Activated T-cell treated with anti-CD3 and anti-CD28 coated beads, Interleukin-2, amount 50 U/mL, for 72 hours (primary cell): ENCODE results near the gene OR2AJ1. TPM values are rescaled to one million over a fixed set of nuclear protein-coding genes. Genes with fewer than 3 reads are reported as not detected.

Experiments used
- total RNA-seq, 2 donors: library from RNA; stranded (reverse); gene quantifications; one replicate each; pipeline ENCODE4 v1.2.3, GENCODE V29; 2022

OR2AJ1 gene
- total RNA-seq, 2 donors from 2014 or later: not detected

Other genes starting within 250 kb of the OR2AJ1 start
- gene OR13G1, start 245.2 kb upstream of the OR2AJ1 start, total RNA-seq: not detected
- not detected for gene OR6F1, start 208.2 kb upstream of the OR2AJ1 start, total RNA-seq
- not detected for gene OR14K1, start 186.3 kb upstream of the OR2AJ1 start, total RNA-seq
- gene OR14A2, start 176.7 kb upstream of the OR2AJ1 start, total RNA-seq: not detected
- not detected for gene OR1C1, start 164.3 kb upstream of the OR2AJ1 start, total RNA-seq
- not detected for gene OR14A16, start 100.8 kb upstream of the OR2AJ1 start, total RNA-seq
- not detected for gene OR11L1, start 83.0 kb upstream of the OR2AJ1 start, total RNA-seq
- gene TRIM58, start 67.7 kb upstream of the OR2AJ1 start, total RNA-seq: under 1 TPM; 0.21 to 0.24 TPM
- gene OR2W3, start 29.3 kb upstream of the OR2AJ1 start, total RNA-seq: not detected
- gene OR2T8, start 4.6 kb upstream of the OR2AJ1 start, total RNA-seq: not detected
- gene OR2L8, start 24.0 kb downstream of the OR2AJ1 start, total RNA-seq: not detected
- under 1 TPM in 1 of 2 donors, not detected in 1; 0.35 TPM for gene OR2AK2, start 40.3 kb downstream of the OR2AJ1 start, total RNA-seq
- under 1 TPM in 1 of 2 donors, not detected in 1; 0.16 TPM for gene OR2L5, start 88.8 kb downstream of the OR2AJ1 start, total RNA-seq
- under 1 TPM; 0.12 to 0.29 TPM for gene OR2L2, start 105.2 kb downstream of the OR2AJ1 start, total RNA-seq
- under 1 TPM in 1 of 2 donors, not detected in 1; 0.07 TPM for gene OR2L3, start 121.9 kb downstream of the OR2AJ1 start, total RNA-seq
- gene OR2L13, start 170.3 kb downstream of the OR2AJ1 start, total RNA-seq: under 1 TPM; 0.14 to 0.24 TPM
- not detected for gene OR2M5, start 220.3 kb downstream of the OR2AJ1 start, total RNA-seq
- not detected for gene OR2M2, start 249.9 kb downstream of the OR2AJ1 start, total RNA-seq